Glomerular visceral epithelial cell (primary cell): Measurements from ENCODE around the gene MCAM.

Source experiments
- DNase-seq: peaks from one replicate; pipeline ENCODE4 v3.0.0-alpha.2; 2016; ENCODE audit errors: extremely low spot score

MCAM gene

DNA sequence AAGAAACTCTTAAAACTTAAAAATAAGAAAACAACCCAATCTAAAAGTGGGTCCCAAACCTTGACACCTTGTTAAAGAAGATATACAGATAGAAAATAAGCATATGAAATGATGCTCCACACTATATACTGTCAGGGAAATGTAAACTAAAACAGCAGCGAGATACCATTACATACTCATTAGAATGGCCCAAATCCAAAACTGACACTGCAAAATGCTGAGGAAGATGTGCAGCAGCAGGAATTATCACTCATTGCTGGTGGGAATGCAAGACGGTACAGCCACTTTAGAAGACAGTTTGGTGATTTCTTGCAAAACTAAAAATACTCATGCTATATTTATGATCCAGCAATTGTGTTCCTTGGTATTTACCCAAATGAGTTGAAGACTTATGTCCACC, 12.4 kb upstream of the MCAM start:
- no peak for DNase-seq

- no peak for DNase-seq
Observed at GRCh38 chr11:119324189-119324588, 7.3 kb upstream of the MCAM start.

DNA sequence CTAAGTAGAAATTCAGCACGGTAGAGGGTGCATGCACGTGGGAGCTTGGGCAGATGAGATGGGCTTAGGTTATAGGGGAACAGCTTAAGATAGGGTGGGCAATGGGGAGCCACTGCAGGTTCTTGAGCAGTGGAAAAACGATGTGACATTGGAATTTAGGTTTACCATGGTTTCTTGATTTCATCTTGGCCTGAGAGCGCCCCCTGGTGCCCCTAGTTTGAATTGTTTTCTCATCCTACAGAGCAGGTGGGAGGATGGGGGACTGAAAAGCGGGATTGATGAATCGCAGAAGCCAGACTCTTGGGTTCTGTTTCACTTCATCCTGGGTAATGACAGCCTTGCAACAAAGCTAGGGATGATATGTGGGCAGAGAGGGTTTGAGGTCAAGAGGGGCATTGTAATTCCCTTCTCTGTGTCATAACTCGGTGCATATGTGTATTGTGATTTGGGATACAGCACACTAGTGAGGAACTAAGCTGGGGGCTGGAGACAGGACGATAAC, 6.7 kb upstream of the MCAM start:
- DNase-seq, result peak; percentile 73

GRCh38 chr11:119322921-119323531, 6.1 kb upstream of the MCAM start:
- DNase-seq, result no peak

DNA sequence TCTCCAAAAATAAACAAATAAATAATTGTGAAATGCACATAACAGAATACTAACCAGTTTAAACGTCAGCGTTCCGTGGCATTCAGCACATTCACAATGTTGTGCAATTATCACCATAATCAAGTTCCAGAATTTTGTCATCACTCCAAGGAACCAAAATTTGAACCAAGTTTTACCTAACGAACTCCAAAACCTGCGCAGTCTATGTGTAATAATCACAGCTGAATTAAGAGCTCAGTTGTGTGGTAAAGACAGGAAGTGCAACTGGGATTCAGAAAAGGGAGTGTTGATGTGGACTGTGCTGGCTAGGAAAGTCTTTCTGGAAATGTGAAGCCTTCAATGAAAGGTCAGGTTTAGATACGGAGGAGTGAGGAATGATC, 5.4 kb upstream of the MCAM start:
- no peak for DNase-seq

GRCh38 chr11:119320776-119321524, 4.0 kb upstream of the MCAM start:
- DNase-seq, result peak; percentile 83

DNA sequence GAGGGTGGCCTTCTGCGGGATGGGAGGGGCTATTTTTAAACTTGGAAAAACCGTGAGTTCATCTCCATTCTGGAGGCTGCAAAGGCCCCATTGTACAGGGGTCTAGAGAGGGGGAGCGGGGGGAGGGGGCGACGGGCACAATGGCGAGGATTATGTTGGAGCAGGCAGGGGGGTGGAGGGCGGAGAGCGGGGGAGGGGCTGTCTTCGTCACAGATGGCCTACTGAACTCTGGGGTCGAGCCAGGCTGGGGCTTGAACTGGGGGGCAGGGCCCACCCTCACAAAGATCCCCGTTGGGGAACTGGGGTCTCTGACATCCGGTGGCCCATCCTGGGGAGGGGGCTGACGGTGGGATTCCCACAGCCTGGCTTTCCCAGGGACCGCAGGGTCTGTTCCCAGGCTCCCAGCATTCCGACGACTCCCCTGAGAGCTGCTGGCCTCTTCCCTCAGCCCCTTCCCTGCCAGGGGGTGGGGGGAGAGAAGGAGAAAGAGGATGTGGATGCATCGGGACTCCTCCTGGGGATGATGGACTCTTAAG, 3.4 kb upstream of the MCAM start:
- DNase-seq, result no peak

GRCh38 chr11:119319700-119320239, 2.8 kb upstream of the MCAM start:
- DNase-seq, result no peak

DNA sequence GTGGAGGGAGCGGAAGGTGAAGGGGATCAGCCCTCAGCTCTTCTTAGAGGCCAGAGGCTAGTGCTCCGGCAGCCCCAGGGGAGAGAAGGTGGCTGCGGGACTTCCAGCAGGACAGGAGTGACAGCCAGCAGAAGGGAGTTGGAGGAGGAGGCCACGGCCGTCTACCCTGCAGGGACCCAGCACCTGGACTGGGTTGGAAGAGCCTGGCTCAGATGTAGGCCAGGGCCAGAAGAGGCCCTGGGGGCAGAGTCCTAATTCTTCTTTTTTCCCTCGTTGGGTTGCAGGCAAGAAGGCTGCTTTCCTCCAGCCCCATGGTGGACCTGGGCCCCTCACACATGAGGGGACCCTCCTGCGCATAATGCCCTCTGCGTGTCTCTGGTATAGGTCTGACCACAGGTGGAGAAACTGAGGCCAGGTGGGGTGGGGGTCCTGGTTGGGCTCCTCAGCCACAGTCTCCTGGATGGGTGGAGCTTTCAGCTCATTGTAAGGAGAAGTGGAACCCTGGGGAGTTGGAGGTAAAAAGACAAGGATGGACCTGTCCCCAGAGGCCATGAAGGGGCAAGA, 2.3 kb upstream of the MCAM start:
- DNase-seq, result no peak

GRCh38 chr11:119318240-119319135, 1.6 kb upstream of the MCAM start:
- peak; percentile 89 for DNase-seq

- DNase-seq, result no peak
Observed at GRCh38 chr11:119317592-119318239, 786 bp upstream of the MCAM start.

DNA sequence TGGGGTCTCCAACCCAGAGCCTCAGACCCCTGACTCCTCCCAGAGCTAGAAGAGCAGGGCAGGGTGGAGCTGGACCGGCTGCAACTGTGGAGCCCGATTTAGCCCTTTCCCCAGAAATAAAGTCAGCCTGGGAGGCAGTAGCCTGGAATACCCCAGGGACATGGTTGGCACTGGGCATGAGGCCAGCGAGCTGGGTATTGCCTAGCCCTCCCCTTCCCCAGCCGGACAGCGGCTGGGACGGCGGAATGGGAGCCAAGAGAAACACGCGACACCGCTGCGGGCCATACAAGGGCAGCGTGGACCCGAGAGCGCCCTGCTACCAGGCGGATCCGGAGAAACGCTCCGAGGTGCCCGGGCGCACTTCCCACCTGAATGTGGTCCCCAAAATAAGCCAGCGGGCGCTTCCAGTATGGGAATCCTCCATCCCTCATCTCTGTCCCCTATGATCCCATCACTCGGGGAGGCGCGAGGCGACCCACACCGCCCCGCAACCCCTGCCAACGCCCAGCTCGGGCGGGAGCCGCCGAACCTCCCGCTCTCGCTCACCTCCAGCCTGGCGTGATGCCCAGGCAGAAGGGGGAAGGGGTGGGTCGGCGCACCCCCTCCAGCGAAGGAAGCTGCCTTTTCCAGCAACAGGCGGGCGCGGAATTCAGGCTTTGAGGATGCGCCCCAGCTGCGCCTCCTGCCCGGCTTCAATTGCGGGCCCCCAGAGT, 758 bp downstream of the MCAM start:
- DNase-seq, result peak; percentile 50

DNA sequence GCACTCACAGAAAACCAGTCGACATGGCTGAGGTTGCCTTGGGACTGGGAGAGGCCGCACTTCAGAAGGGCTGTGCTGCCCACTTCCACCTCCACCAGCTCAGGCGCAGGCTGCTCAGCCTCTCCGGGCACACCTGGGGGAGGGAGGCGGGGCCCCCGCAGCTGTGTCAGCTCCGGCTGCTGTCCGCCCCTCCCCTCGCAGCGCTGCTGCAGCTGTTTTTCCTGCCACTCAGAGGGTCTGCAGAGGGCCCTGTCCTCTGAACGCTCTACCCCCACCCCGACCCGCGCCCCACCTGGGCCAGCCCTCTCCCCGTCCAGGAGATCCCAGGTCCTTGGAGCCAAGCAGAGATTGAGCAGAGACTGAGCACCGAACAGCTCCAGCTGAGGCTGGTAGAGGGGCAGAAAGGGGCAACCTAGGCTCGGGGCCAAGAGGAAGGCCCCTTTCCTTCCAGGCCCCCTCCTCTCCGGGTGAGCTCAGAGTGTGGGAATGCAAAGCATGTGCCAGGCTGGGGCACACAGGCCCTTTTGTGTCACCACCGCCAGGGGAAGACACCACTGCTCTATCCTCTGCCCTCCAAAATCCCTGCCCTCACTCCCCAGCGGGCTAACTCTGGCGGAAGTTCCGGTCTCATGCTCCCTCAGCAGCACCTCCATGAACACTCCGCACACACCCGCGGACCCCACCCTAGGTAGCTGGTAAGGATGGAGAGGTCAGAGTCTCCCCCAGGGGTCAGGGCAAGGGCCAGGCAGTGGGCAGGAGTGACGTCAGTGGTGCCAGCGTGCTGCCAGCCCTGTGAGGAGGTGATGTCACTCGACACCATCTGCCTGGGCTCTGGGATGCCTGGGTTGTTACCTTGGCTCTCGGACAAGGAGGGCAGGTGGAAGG, 1.6 kb downstream of the MCAM start:
- peak; percentile 70 for DNase-seq

- no peak for DNase-seq
Observed at GRCh38 chr11:119314726-119315125, 2.2 kb downstream of the MCAM start.

GRCh38 chr11:119310682-119311052, 6.3 kb downstream of the MCAM start:
- no peak for DNase-seq

DNA sequence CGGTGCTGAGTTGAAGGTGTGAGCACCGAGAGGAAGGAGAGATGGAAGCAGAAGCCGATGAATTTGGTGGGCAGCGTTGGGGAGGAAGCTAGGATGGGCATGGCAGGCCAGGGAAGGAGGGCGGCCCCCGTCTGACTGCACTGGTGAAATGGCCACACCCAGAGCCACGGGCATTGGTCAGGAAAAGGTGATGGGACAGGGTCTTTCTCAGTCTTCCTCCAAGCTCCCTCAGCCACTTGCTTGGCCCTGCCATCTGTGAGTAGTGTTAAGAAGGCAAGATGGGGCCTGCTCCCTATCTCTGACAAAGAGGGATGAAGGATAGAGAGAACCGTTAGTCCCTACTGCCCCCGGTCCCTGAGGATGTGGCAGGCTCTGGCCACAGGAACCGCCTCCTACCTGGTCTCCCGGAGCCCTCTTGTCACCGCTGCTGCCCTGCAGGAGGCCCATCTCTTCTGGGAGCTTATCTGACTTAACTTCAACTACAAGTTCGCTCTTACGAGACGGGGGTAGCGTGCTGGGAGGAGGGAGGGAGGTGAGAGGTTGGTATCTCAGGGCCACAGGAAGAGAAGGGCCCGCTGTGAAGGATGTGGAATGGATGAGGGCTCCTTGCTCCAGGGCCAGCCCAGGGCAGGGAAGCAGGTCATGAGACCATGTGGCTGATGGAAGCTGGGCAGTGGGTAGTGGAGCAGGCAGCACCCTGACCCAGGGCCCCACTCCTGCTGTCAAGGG, 6.8 kb downstream of the MCAM start:
- no peak for DNase-seq

- no peak for DNase-seq
Observed at GRCh38 chr11:119309411-119309810, 7.5 kb downstream of the MCAM start.

DNA sequence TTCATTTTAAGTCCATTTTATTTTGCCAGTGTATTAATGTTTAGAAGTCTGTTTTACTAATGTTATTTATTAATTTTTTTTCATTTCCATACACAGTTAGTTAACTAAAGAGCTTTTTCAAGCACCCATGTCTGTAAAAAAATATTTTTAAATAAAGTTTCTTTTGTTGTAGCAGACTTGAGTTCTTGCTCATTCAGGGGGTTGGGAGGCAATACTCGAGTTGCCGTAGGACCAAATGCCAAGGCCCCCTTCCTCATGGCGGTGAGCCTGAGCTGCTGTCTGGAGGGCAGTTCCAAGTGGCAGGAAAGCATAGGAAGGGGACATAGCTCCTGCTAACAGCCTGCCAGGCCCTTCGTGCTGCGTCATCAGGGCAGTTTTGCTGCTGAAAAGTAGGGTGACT, 9.0 kb downstream of the MCAM start:
- no peak for DNase-seq

DNA sequence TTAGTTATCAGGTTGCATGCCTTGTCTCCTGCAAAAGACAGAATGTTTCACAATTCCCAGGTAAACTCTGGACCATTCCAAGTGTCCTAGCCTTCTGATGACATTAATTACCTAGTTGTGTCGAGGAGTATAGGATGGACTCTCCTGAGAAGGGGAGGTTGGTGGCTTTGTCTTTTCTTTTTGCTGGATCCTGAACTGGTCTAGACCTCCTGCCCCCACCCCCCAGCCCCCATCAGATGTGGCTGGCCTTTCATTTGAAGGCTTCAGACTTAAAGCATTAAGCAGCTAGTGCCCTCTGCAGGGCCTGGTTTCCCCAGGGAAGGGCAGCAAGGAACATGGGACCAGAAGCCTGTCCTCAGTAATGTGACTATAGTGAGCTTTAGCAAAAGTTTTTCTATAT, 9.7 kb downstream of the MCAM start:
- peak; percentile 29 for DNase-seq
